Measurements from ENCODE around the gene ITPR1. TPM values are rescaled to one million over a fixed set of nuclear protein-coding genes. Genes with fewer than 3 reads are reported as not detected.

Gene ITPR1
- total RNA-seq, 1 donor from 2014 or later = 53.1 TPM

- no peaks in the 10 kb centered on the region for H3K9me3 Mint-ChIP-seq (ENCODE audit: unreplicated experiment)
- H3K4me3 Mint-ChIP-seq (ENCODE audit: unreplicated experiment) = no peak overlapping the region
- TF ChIP-seq CTCF (IDR thresholded peaks at IDR 0.05; ENCODE audit: unreplicated experiment) = no peak
- H3K27me3 Mint-ChIP-seq (ENCODE audit: unreplicated experiment) = peaks cover 3% of the 10 kb centered on the region
- no peaks in the 10 kb centered on the region for H3K36me3 Mint-ChIP-seq (ENCODE audit: low read depth, unreplicated experiment)
- DNase-seq (ENCODE audit: low spot score) = no peak
- peaks cover 8% of the 10 kb centered on the region for H3K4me1 Mint-ChIP-seq (ENCODE audit: unreplicated experiment)
- H3K27ac Mint-ChIP-seq (ENCODE audit: unreplicated experiment) = no peak overlapping the region
These were observed 20.8 kb upstream of the ITPR1 start for GRCh38 chr3:4472312-4472711.

GRCh38 chr3:4472766-4473165, 20.4 kb upstream of the ITPR1 start:
- peaks cover 2% of the 10 kb centered on the region for H3K27me3 Mint-ChIP-seq (ENCODE audit: unreplicated experiment)
- peaks cover 9% of the 10 kb centered on the region for H3K4me1 Mint-ChIP-seq (ENCODE audit: unreplicated experiment)
- no peak overlapping the region for H3K4me3 Mint-ChIP-seq (ENCODE audit: unreplicated experiment)
- no peak for TF ChIP-seq CTCF (IDR thresholded peaks at IDR 0.05; ENCODE audit: unreplicated experiment)
- H3K36me3 Mint-ChIP-seq (ENCODE audit: low read depth, unreplicated experiment) = no peaks in the 10 kb centered on the region
- no peak overlapping the region for H3K27ac Mint-ChIP-seq (ENCODE audit: unreplicated experiment)
- H3K9me3 Mint-ChIP-seq (ENCODE audit: unreplicated experiment) = no peaks in the 10 kb centered on the region
- DNase-seq (ENCODE audit: low spot score) = no peak

GRCh38 chr3:4474683-4475490, 18.3 kb upstream of the ITPR1 start:
- no peaks in the 10 kb centered on the region for H3K9me3 Mint-ChIP-seq (ENCODE audit: unreplicated experiment)
- no peak overlapping the region for H3K4me3 Mint-ChIP-seq (ENCODE audit: unreplicated experiment)
- no peak for DNase-seq (ENCODE audit: low spot score)
- H3K27ac Mint-ChIP-seq (ENCODE audit: unreplicated experiment) = no peak overlapping the region
- TF ChIP-seq CTCF (IDR thresholded peaks at IDR 0.05; ENCODE audit: unreplicated experiment) = no peak
- no peaks in the 10 kb centered on the region for H3K36me3 Mint-ChIP-seq (ENCODE audit: low read depth, unreplicated experiment)
- peaks cover 1% of the 10 kb centered on the region for H3K27me3 Mint-ChIP-seq (ENCODE audit: unreplicated experiment)
- peaks cover 17% of the 10 kb centered on the region for H3K4me1 Mint-ChIP-seq (ENCODE audit: unreplicated experiment)

GRCh38 chr3:4475804-4476203, 17.3 kb upstream of the ITPR1 start:
- H3K27ac Mint-ChIP-seq (ENCODE audit: unreplicated experiment) = no peak overlapping the region
- no peak for TF ChIP-seq CTCF (IDR thresholded peaks at IDR 0.05; ENCODE audit: unreplicated experiment)
- H3K9me3 Mint-ChIP-seq (ENCODE audit: unreplicated experiment) = no peaks in the 10 kb centered on the region
- no peak overlapping the region for H3K4me3 Mint-ChIP-seq (ENCODE audit: unreplicated experiment)
- H3K36me3 Mint-ChIP-seq (ENCODE audit: low read depth, unreplicated experiment) = no peaks in the 10 kb centered on the region
- H3K27me3 Mint-ChIP-seq (ENCODE audit: unreplicated experiment) = no peaks in the 10 kb centered on the region
- peaks cover 17% of the 10 kb centered on the region for H3K4me1 Mint-ChIP-seq (ENCODE audit: unreplicated experiment)
- DNase-seq (ENCODE audit: low spot score) = no peak

GRCh38 chr3:4476496-4476895, 16.7 kb upstream of the ITPR1 start:
- Mint-ChIP-seq H3K9me3 (ENCODE audit: unreplicated experiment) (no peaks in the 10 kb centered on the region), H3K27me3 (ENCODE audit: unreplicated experiment) (no peaks in the 10 kb centered on the region), H3K4me3 (ENCODE audit: unreplicated experiment) (no peak overlapping the region), H3K4me1 (ENCODE audit: unreplicated experiment) (peaks cover 17% of the 10 kb centered on the region), H3K27ac (ENCODE audit: unreplicated experiment) (no peak overlapping the region), H3K36me3 (ENCODE audit: low read depth, unreplicated experiment) (no peaks in the 10 kb centered on the region)
- no peak for DNase-seq (ENCODE audit: low spot score)
- TF ChIP-seq CTCF (IDR thresholded peaks at IDR 0.05; ENCODE audit: unreplicated experiment) = no peak
